OCI-LY7 (cell line): ENCODE measurements around the gene HEMGN.

ENCODE experiments used
- CTCF ChIP-seq: fragments of 200-600 bp; sonication (generic); conservative IDR thresholded peaks from 2 replicates; pipeline ENCODE4 v1.5.1; 2014; ENCODE audit warnings: mild to moderate bottlenecking, antibody characterized with exemption, low read length, moderate library complexity, mixed read lengths
- EZH2phosphoT487 ChIP-seq: fragments of 200-600 bp; sonication (generic); IDR thresholded peaks from 2 replicates; pipeline ENCODE4 v1.6.1; 2018; ENCODE audit warnings: low read depth, borderline replicate concordance, mild to moderate bottlenecking, mixed run types, antibody characterized with exemption, low read length, moderate library complexity, mixed read lengths

GRCh38 chr9:97895695-97896332, 42.2 kb downstream of the HEMGN start:
- TF ChIP-seq CTCF (peak; percentile 65), EZH2phosphoT487 (no peak)
